K562 (cell line): ENCODE results near the gene CYS1. TPM values are rescaled to one million over a fixed set of nuclear protein-coding genes. Genes with fewer than 3 reads are reported as not detected.

Source experiments
- ATAC-seq: fragments of 200-7000 bp; cut with Tn5 transposase; 3 replicates; pipeline ENCODE4 v1.9.1; 2020; ENCODE audit warnings: moderate library complexity
- BruUV-seq: library from RNA; stranded (reverse); fragments of 400-500 nt; replicated peaks from 2 replicates; lab custom pipeline; 2021; lab: Mats Ljungman, UMichigan
- CTCF ChIA-PET: fragments of 300-600 bp; formaldehyde crosslinking; extraction: SDS; loops from one replicate; lab custom pipeline; 2021; ENCODE audit warnings: low intra/inter-chr PET ratio; lab: Yijun Ruan, JAX
- POLR2A ChIA-PET: fragments of 300-600, 350-650 bp; sonication (Branson Sonifier 250); formaldehyde crosslinking; extraction: SDS; loops from one replicate; lab custom pipeline; 2021; ENCODE audit warnings: antibody characterized with exemption, inconsistent platforms; lab: Yijun Ruan, JAX
- DNase-seq, 4 experiments: peaks; one replicate each; pipeline versions ENCODE4 v3.0.0 to v3.0.0-alpha.2; 2011 to 2018; ENCODE audit warnings: low spot score in 3 of 4, mixed read lengths in 3 of 4; ENCODE audit errors: extremely low read depth in 1 of 4
- FAIRE-seq: peaks from 2 replicates; lab custom pipeline; 2011; peaks lifted over from hg19 to GRCh38; lab: Jason Lieb, UNC
- H2AFZ ChIP-seq: 2 replicates; pipeline ENCODE4 v1.6.0; 2011; ENCODE audit warnings: low read depth, low read length, control low read depth, inconsistent platforms
- H3K27ac ChIP-seq: fragments of 200-600 bp; 3 replicates; pipeline ENCODE4 v1.8.0; 2011; ENCODE audit warnings: low read depth, mild to moderate bottlenecking, control low read depth, inconsistent platforms, low read length, moderate library complexity, mixed read lengths; ENCODE audit errors: extremely low read depth
- H3K27me3 ChIP-seq, 2 experiments: fragments of 300-600 bp in 1 of 2; 2 replicates in 1 of 2; 3 replicates in 1 of 2; pipeline versions ENCODE4 v1.6.0 to v1.8.0; 2011; ENCODE audit warnings: inconsistent platforms in 2 of 2, low read length in 2 of 2, mild to moderate bottlenecking in 1 of 2, mixed read lengths in 1 of 2, moderate library complexity in 1 of 2; ENCODE audit not compliant: control insufficient read depth in 2 of 2, insufficient read depth in 2 of 2
- H3K36me3 ChIP-seq: fragments of 300-600 bp; 3 replicates; pipeline ENCODE4 v1.8.0; 2011; ENCODE audit warnings: mild to moderate bottlenecking, low read length, inconsistent platforms; ENCODE audit not compliant: control insufficient read depth, insufficient read depth
- H3K4me1 ChIP-seq, 2 experiments: fragments of 200-600 bp in 1 of 2; replicated peaks in 1 of 2; 2 replicates in 1 of 2; 3 replicates in 1 of 2; pipeline versions ENCODE4 v1.5.1 to v1.8.0; 2011; ENCODE audit warnings: inconsistent platforms in 2 of 2, low read length in 2 of 2, mild to moderate bottlenecking in 1 of 2, mixed read lengths in 1 of 2, moderate library complexity in 1 of 2; ENCODE audit not compliant: control insufficient read depth in 2 of 2, insufficient read depth in 2 of 2
- H3K4me2 ChIP-seq: 2 replicates; pipeline ENCODE4 v1.6.1; 2011; ENCODE audit warnings: low read length, control low read depth, inconsistent platforms, mixed read lengths; ENCODE audit not compliant: insufficient read depth
- H3K4me3 ChIP-seq: fragments of 200-600 bp; sonication (generic), shearing (Covaris generic); 2 replicates; pipeline ENCODE4 v1.5.1; 2016; ENCODE audit warnings: control low read depth, inconsistent platforms
- H3K79me2 ChIP-seq: fragments of 200-600 bp; 3 replicates; pipeline ENCODE4 v1.8.0; 2011; ENCODE audit warnings: low read length, inconsistent platforms; ENCODE audit not compliant: control insufficient read depth, insufficient read depth
- H3K9ac ChIP-seq, 2 experiments: 2 replicates each; pipeline versions ENCODE4 v1.6.0 to v1.6.1; 2011; ENCODE audit warnings: low read depth in 2 of 2, low read length in 2 of 2, control low read depth in 1 of 2, inconsistent platforms in 1 of 2, mild to moderate bottlenecking in 1 of 2, mixed read lengths in 1 of 2; ENCODE audit not compliant: insufficient read depth in 1 of 2
- H3K9me1 ChIP-seq: one replicate; pipeline ENCODE4 v1.6.0; 2011; ENCODE audit warnings: inconsistent platforms, mild to moderate bottlenecking, low read length, moderate library complexity; ENCODE audit not compliant: control insufficient read depth, insufficient read depth
- H3K9me3 ChIP-seq: replicated peaks from 2 replicates; pipeline ENCODE4 v1.5.1; 2011; ENCODE audit warnings: low read depth, low read length, inconsistent platforms; ENCODE audit not compliant: control insufficient read depth, insufficient read depth
- H4K20me1 ChIP-seq: replicated peaks from 2 replicates; pipeline ENCODE4 v1.6.1; 2011; ENCODE audit warnings: low read length, inconsistent platforms, mixed read lengths; ENCODE audit not compliant: control insufficient read depth, insufficient read depth
- E2F6 ChIP-seq, 2 experiments: IDR thresholded peaks; 2 replicates each; pipeline ENCODE4 v1.6.1; 2011; ENCODE audit warnings: borderline replicate concordance in 1 of 2, control low read depth in 1 of 2, low read depth in 1 of 2, low read length in 1 of 2, mild to moderate bottlenecking in 1 of 2, mixed read lengths in 1 of 2, moderate library complexity in 1 of 2; ENCODE audit not compliant: insufficient read depth in 1 of 2, insufficient read length in 1 of 2, poor library complexity in 1 of 2, severe bottlenecking in 1 of 2; ENCODE audit errors: extremely low read depth in 1 of 2
- SIN3A ChIP-seq, 2 experiments: fragments of 150-350 bp in 1 of 2; IDR thresholded peaks; 2 replicates each; pipeline ENCODE4 v1.6.1; 2011 to 2016; ENCODE audit warnings: borderline replicate concordance in 2 of 2, low read depth in 2 of 2, low read length in 2 of 2, mild to moderate bottlenecking in 2 of 2, moderate library complexity in 2 of 2; ENCODE audit not compliant: control insufficient read depth in 1 of 2
- USF2 ChIP-seq: sonication (generic); formaldehyde crosslinking; IDR thresholded peaks from 2 replicates; pipeline ENCODE4 v1.5.0; 2020; ENCODE audit warnings: missing genetic modification reagents
- WGBS: fragments of 100-300 bp; shearing (Covaris generic); methylation state at CpG from one replicate; pipeline ENCODE4 v1.1.6; 2016; ENCODE audit warnings: low coverage, mixed read lengths; ENCODE audit not compliant: insufficient coverage; ENCODE audit errors: missing lambda C conversion rate; 5-methylcytosine and 5-hydroxymethylcytosine counted together
- in situ Hi-C: fragments of 300-500 bp; cut with MboI; formaldehyde crosslinking; loops from 4 replicates; pipeline ENCODE4 v1.15.0; 2018; ENCODE audit warnings: inconsistent platforms, mixed read lengths
- intact Hi-C: fragments of 100-400 bp; cut with micrococcal nuclease; formaldehyde crosslinking; loops from 2 replicates; pipeline ENCODE4 v1.14.2; 2022
- polyA plus RNA-seq, 8 experiments: library from polyadenylated mRNA; depleted of rRNA in 4 of 8; stranded (reverse) in 5 of 8; unstranded in 3 of 8; fragments of >200 nt; fragmentation: Nextera tagmentation in 2 of 8; fragmentation: Illumina TruSeq in 1 of 8; extraction: Ambion mirVana in 2 of 8; extraction: Trizol in 1 of 8; gene quantifications; 2 replicates each; pipeline versions ENCODE4 v1.2.1 to v1.2.3, GENCODE V29; 2011 to 2014; ENCODE audit warnings: inconsistent platforms in 1 of 8, missing spikeins in 1 of 8
- total RNA-seq, 7 experiments: library from RNA; depleted of rRNA in 6 of 7; stranded (reverse); fragments of >200 nt in 6 of 7; fragmentation: Illumina TruSeq in 2 of 7; extraction: Trizol in 2 of 7; gene quantifications; 2 replicates each; pipeline versions ENCODE4 v1.2.1 to v1.2.3, GENCODE V29; 2011 to 2021; ENCODE audit warnings: low replicate concordance in 1 of 7
- TF ChIP-seq, protein P1 (sequence below), 2 experiments: fragments of 450-650 bp in 1 of 2; sonication (generic) in 1 of 2; formaldehyde crosslinking in 1 of 2; IDR thresholded peaks; 2 replicates each; pipeline versions ENCODE4 v1.7.1 to v1.9.0; 2016 to 2022; ENCODE audit warnings: inconsistent platforms in 1 of 2, mild to moderate bottlenecking in 1 of 2, missing genetic modification reagents in 1 of 2

CYS1 gene
- total and polyA plus RNA-seq, 9 of the 15 experiments (the other 6 are each of a cell fraction or from before 2014, with no cell fraction given) = 0.11 to 0.13 TPM; not detected in 7

GRCh38 chr2:10033251-10034006 is 46.8 kb downstream of the CYS1 start:
- ATAC-seq (no peak), DNase-seq (peak in 2 of 4 experiments; percentile 35 to 50), FAIRE-seq (peak; percentile 26)
- Histone ChIP-seq H3K4me2 (peak overlapping the region; percentile 35), H3K4me3 (no peak overlapping the region), H3K9me1 (no peaks in the 10 kb centered on the region), H2AFZ (no peak overlapping the region), H4K20me1 (no peaks in the 10 kb centered on the region), H3K79me2 (peaks cover 55% of the 10 kb centered on the region), H3K36me3 (peaks cover 4% of the 10 kb centered on the region; the same call in 1 of the 3 replicates), H3K4me1 (peaks cover 37 to 80% of the 10 kb centered on the region in 2 experiments), H3K9ac (peak overlapping the region; percentile 17 to 86; a peak in 2 of 4 replicates), H3K9me3 (no peaks in the 10 kb centered on the region), H3K27me3 (no peaks in the 10 kb centered on the region; a peak in 1 of 5 replicates), H3K27ac (peak overlapping the region; percentile 51; the same call in 2 of the 3 replicates)
- in situ Hi-C loops = no loop called here
- ChIA-PET CTCF (no interaction called here), POLR2A (interaction anchor here (1.3 kb wide), 1 partner anchor 12 kb away, joined by 5 read pairs; no protein-coding TSS in a partner anchor)
- whole genome bisulfite sequencing = 54% methylated on average over 13 of the region's 14 CpGs
- intact Hi-C loops = no loop called here
- BruUV-seq = no TSS peak
- TF ChIP-seq, protein P1, sequence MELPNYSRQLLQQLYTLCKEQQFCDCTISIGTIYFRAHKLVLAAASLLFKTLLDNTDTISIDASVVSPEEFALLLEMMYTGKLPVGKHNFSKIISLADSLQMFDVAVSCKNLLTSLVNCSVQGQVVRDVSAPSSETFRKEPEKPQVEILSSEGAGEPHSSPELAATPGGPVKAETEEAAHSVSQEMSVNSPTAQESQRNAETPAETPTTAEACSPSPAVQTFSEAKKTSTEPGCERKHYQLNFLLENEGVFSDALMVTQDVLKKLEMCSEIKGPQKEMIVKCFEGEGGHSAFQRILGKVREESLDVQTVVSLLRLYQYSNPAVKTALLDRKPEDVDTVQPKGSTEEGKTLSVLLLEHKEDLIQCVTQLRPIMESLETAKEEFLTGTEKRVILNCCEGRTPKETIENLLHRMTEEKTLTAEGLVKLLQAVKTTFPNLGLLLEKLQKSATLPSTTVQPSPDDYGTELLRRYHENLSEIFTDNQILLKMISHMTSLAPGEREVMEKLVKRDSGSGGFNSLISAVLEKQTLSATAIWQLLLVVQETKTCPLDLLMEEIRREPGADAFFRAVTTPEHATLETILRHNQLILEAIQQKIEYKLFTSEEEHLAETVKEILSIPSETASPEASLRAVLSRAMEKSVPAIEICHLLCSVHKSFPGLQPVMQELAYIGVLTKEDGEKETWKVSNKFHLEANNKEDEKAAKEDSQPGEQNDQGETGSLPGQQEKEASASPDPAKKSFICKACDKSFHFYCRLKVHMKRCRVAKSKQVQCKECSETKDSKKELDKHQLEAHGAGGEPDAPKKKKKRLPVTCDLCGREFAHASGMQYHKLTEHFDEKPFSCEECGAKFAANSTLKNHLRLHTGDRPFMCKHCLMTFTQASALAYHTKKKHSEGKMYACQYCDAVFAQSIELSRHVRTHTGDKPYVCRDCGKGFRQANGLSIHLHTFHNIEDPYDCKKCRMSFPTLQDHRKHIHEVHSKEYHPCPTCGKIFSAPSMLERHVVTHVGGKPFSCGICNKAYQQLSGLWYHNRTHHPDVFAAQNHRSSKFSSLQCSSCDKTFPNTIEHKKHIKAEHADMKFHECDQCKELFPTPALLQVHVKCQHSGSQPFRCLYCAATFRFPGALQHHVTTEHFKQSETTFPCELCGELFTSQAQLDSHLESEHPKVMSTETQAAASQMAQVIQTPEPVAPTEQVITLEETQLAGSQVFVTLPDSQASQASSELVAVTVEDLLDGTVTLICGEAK (IDR thresholded peaks at IDR 0.05) = 0 out of 2 replicates have a peak, but pooled peaks have one; percentile 5
- TF ChIP-seq, protein P1 (CRISPR knock-in tag; IDR thresholded peaks at IDR 0.05) = no peak
- TF ChIP-seq SIN3A (IDR thresholded peaks at IDR 0.05; ENCODE audit: borderline replicate concordance in 2 of 2, control insufficient read depth in 1 of 2, low read depth in 2 of 2, low read length in 2 of 2) (peak in 1 of 2 experiments; percentile 45; a peak in 1 of 4 replicates), USF2 (CRISPR knock-in tag) (peak; percentile 21; the same call in 1 of the 2 replicates), E2F6 (IDR thresholded peaks at IDR 0.05; ENCODE audit: borderline replicate concordance in 1 of 2, extremely low read depth in 1 of 2, insufficient read depth in 1 of 2, insufficient read length in 1 of 2, low read depth in 1 of 2, low read length in 1 of 2, poor library complexity in 1 of 2, severe bottlenecking in 1 of 2) (peak in 1 of 2 experiments; percentile 62)
